GM18517 (cell line): ENCODE results near the gene RPA1.
A peak's percentile ranks its signal among the peaks of the same experiment; 100 is the strongest.
"Not testable (repeated sequence)": the region's sequence is repeated elsewhere in the genome, so short reads cannot be mapped to it uniquely, and the experiment has no call there.

ENCODE experiments used
- ATAC-seq: cut with Tn5 transposase; IDR thresholded peaks from one replicate; pipeline ENCODE4 v1.9.1; 2021; ENCODE audit warnings: mild to moderate bottlenecking, moderate library complexity; ENCODE audit not compliant: unreplicated experiment

RPA1 gene

DNA sequence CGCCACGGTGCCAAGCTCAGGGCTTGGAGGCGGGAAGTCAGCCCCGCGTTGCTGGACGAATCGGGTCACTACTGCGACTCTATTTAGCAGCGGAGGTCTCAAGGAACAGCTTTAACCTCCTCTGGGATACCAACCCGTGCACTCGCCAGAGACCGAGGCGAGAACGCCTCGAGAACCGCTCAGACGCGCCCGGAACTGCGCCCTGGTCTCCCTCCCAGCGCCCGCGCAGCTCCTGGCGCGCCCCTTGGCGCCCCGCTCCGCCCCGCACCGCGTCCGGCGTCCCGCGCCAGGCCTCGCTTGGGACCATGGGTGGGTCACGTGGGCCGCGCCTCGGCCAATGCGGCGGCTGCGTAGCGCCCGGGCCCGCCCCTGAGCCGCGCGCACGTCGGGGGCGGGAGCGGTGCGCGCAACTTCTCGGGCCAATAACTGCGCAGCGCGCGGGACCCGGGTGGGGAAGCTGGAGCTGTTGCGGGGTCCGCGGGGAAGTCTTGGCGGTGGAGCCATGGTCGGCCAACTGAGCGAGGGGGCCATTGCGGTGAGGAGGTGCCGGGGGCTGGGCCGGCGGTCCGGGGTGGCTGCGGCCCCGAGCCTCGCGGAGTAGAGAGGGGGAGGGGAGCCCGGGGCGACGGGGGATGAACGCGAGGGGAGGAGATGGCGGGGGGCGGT, at the start of gene RPA1, which contains the start of gene SMYD4:
Gene RPA1 (plus strand): TSS at position 414 of the 666 bp plus-strand sequence. CDS start 89 bp downstream, at position 503.
Gene SMYD4 (minus strand): TSS at position 311 of the 666 bp plus-strand sequence. CDS start 1,908 bp downstream, outside the sequence.
- ATAC-seq = peak; percentile 72

DNA sequence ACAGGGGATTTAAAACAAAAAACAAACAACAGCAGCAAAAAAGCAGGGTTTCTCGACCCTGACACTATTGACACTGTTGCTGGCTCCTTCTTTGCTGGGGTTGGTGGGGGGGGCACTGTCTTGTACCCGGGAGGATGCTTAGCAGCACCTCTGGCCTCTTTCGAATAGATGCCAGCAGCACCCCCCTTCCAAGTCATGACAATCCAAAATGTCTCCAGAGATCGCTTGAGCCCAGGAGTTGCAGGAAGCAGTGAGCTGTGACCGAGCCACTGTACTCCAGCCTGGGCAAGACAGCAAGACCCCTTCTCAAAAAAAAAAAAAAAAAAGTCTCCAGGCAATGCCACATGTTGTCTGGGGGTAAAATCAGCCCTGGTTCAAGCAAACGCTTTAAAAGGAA, 47.6 kb upstream of the RPA1 start:
- no peak for ATAC-seq

DNA sequence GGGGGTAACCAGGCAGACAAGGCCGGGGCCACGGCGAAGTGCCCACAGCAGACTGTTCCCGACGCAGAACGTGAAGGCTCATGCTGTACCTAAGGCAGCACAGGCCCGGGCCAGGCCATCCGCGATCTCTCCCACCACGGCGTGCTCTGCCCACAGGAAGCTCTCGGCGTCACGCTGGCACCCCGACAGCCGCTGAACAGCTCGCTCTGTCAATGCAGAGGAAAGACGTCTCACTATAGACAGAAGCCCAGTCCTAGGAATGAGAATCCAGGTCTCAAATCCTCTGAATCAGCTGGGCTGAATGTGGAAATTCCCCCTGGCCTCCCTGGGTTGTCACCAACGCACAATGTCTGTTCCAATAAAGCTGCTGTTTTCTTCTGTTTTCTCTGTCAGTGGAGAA, 46.5 kb upstream of the RPA1 start:
- no peak for ATAC-seq

DNA sequence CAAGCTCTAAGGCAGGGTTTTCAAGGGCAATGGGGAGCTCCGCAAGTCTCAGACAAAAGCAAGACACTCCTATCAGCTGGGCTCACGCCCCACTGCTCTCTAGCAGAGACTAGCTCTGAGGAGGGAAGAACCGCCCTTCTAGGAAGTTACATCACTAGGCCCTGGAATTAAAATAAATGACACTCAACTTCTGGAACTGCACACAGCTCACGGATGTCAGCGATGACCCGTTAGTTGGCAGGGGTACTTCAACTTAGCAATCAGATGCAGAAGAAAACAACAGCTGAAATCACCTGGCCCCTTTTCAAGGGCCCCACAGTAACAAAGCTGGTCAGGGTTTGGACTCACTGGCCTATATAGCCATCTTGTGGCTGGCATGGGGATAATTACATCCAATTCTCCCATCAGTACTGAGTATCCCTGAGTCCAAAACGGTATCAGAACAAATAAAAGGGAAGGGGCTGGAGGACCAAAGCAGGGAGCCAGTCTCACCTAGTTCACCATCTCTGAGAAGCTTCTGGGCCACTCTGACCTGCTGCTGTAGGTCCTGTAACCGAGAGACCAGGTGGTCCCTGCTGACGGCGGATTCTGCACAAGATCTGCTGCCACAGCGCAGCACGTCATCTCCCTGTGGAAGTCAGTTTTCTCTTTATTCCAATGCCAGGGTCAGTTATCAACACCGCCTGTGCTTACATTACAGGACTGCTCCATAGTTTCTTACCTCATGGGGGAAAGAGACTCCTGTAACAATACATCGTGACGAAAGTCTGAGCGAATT, 45.8 kb upstream of the RPA1 start:
- ATAC-seq = no peak

DNA sequence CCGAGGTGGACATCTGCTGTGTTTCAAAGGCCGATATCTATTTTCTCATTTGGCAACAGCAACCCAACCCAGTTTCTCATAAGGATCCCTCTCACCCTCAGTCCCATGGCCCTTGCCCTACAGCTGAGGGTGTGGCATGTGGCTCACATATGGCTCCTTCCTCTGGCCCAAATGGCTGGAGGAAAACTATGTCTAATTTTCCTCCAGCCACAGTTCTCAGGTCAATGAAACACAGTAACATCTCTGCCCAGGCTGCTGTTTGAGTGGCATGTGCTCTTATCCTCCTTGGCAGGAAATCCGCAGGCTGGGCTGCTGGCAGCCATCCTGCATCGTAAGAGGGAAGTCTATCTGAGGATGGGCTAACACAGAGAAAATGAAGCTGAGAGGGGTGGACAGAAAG, 43.9 kb upstream of the RPA1 start:
- no peak for ATAC-seq

DNA sequence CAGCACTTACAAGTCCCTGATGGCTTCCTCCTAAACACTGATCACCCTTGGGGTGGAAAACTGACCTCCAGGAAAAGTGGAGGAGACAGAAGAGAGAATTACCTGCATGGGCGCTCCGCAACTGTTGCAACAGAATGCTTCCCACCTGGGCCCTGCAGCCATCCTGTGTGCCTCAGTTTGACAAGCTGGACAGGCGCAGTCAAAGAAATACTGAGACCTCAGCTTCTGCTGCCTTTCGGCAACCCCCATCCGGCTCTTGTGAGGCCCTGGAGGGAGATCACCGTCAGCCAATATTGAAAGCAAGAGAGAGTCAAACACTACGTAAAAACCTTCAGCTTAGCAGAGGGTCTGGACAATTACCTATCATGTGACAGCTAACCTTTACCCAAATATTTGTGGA, 43.1 kb upstream of the RPA1 start:
- ATAC-seq = no peak

DNA sequence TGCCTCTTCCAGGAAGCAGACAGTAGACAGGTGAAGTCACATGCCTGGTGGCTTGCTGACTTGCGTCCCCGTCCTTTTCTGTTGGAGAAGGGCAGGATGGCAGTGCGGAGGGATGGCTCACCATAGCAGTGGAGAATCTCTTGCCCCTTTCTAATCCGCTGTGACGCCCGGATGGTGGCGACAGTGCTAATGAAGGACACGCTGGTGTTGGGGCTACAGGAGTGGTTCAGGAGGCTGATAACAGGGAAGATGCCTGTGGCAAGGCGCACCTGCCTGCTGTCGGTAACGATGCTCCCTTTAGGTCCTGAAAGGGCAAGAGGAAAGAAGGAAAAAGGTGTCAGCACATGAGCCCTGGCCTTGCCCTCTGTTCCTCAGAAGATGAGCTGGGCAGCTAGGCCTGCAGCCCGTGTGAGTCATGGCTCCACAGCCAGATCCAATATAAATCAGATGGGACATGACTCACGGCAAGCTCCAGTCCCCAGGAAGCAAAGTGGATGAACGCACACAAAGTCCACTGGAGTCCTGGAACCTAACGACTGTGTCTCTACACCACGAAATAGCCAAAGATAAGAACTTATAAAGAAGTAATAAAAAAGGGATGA, 42.4 kb upstream of the RPA1 start:
- no peak for ATAC-seq

DNA sequence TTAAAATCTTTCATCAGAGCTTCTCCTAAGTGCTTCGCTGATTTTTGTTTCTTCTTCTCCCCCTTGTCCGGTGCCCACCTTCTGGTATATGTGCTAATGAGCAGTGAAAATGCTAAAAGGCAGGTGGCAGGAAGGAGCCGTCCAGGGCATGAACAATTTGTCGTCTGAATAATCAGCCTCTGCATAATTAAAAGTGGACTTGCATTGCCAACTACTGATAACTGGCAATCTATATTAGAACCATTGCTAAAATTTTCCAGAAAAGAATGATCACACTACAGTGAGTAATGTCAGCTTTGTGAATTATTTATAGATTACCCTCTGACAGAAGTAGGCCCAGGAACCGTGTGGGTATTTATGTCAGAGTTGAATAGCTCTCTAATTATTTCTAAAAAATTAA, 39.9 kb upstream of the RPA1 start:
- ATAC-seq = no peak

DNA sequence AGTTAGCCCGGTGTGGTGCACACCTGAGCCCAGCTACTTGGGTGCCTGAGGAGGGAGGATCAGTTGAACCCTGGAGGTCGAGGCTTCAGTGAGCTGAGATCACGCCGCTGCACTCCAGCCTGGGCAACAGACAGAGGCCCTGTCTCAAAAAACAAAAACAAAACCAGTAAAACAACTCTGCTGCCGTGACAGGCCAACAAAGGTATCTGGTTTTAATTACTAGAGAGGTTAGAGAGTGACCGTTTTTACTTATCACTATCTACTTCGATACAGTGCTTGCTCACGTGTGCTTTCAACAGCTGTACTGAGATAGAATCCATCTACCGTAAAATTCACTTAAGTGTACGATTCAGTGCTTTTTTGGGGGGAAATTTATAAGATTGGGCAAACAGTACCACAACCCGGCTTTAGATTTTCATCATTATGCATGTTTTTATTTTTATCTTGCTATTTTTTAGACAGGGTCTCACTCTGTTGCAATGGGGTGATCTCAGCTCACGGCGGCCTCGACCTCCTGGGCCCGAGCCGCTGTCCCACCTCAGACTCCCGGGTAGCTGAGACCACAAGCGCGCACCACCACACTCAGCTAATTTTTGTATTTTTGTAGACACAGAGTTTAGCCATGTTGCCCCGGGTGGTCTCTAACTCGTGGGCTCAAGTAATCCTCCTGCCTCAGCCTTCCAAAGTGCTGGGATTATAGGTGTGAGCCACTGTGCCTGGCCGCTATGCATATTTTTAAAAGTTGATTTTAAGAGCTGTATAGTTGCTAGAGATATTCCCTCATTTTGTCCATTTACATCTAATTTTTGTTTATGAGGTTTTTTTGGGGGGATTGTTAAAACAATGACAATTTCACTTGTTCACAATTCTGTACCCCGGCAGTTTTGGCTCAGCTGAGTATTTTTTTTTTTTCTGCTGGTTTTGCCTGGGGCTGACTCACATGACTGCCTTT, 37.0 kb upstream of the RPA1 start:
- ATAC-seq = no peak

DNA sequence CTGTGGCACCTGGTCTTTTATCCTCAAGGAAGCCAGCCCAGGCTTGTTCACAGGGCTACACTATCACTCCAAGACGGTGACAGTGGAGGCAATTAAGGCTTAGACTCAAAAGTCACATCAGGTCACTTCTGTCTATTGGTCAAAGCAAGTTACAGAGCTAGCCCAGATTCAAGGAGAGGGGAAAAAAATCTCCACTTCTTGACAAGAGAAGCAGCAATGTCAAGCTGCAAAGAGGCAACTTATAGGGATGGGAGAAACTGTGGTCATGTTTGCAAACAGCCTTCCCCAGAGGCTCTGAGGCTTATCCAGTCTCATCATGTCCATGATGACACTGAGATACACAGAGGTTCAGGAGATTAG, 36.4 kb upstream of the RPA1 start:
- no peak for ATAC-seq

DNA sequence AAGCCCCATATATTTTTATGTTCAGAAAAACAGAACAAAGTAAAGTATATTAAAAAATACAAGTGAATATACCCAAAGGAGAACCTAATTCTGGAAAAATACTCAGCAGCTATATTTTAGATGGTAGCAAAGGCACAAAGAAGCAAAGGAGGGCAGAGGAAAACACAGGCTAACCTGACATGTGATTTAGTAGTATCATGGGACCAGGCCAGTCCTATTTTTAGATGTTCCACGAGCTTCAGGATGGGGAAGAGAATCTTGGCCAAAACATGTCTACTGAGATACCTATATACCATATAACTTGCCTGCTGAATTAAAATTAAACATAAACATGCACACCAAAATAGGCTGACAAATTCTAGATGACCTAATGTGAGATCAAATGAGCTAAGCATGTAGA, 33.0 kb upstream of the RPA1 start:
- ATAC-seq = no peak

DNA sequence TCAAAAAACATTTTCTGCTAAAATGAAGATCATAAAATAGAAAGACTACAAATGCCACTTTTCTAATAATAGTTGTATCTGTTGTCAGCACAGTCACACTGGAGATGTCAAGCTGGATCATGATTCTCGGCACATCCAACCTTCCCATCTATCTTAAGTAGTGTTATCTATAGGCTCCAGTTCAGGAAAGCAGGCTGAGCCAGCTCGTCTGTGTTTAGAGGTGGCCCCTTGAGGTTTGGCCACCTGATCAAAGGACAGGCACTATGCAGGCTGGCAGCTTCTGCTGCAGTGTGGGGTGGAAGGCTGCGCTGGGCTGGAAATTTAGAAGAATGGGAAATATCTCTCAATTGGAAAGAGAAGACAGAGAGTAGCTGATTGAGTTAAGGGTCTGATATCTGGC, 32.5 kb upstream of the RPA1 start:
- no peak for ATAC-seq

DNA sequence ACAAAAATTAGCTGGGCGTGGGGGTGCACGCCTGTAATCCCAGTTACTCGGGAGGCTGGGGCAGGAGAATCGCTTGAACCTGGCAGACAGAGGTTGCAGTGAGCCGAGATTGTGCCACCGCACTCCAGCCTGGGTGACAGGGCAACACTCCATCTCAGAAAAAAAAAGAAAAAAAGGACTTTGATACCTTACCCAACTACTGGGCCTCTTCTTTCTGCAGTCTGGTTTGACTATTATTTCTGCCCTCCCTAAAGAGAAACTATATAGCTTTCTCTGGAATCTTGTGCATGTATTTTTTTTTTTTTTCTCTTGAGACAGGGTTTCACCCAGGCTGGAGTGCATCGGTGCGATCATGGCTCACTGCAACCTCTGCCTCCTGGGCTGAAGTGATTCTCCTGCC, 32.0 kb upstream of the RPA1 start:
- not testable (repeated sequence) for ATAC-seq

DNA sequence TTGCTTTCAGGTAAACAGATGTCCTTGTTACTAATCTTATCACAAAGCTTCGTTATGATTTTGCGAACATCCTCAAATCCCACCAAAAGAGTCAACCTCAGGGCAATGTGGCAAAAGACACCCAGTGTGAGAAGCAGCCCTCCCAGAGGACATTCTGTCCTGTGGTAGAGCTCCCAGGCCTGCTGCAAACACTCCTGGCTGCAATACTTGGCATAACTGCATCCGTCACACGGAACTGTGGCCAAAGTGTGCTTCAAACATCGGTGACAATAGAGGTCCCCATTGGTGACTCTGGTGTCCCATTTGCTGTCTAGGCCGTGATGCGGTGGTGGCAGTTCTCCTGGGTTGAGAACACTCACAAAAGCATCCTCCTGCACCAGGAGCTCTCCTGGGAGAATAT, 29.6 kb upstream of the RPA1 start:
- ATAC-seq = no peak

DNA sequence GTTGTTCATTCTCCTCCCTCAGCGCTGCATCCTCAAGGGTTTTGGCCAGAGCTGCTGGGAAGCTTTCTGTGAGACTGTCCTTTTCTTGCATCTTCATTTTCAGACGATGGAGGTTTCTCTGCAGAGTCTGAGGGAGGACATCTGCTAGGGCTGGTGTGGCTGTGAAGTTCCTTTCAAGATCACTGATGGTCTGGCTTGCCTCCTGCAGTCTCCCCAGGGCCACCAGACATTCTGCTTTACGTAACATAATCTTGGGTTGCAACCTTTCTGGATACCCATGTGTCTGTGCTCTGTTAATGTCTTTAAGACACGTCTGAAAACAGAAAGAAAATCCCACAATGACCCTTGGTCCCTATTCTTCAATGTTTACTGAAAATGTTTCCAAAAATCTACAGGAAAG, 29.1 kb upstream of the RPA1 start:
- ATAC-seq = no peak

DNA sequence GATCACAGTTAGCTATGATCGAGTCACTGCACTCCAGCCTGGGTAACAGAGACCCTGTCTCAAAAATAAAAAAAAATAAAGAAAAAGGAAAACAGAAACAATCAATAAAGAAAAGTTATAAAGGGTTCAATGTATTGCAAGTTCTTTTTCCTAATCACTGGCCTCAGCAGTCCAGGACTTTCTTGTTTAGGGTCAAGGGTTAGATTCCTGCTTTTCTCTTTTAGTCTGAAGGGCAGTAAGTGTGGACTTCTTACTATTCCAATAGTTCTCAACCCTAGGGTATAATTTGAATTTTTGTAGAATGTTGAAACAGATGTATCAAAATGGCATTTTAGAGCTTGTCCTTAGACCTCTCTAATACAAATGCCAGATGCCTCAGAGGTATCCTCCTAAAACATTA, 27.4 kb upstream of the RPA1 start:
- no peak for ATAC-seq

DNA sequence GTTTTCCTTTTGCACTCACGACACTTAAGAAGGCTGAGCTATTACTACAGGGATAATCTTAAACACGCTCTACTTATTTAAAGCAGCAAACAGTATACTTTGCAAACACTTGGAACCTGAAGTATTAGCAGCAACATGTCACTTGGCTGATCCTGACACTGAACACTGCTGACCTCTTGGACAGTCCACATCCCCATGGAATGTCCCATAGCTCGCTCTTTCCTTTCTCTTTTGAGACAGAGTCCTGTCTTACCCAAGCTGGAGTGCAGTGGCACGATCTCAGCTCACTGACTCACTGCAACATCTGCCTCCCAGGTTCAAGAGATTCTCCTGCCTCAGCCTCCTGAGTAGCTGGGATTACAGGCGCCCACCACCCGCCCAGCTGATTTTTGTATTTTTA, 26.5 kb upstream of the RPA1 start:
- ATAC-seq = no peak

DNA sequence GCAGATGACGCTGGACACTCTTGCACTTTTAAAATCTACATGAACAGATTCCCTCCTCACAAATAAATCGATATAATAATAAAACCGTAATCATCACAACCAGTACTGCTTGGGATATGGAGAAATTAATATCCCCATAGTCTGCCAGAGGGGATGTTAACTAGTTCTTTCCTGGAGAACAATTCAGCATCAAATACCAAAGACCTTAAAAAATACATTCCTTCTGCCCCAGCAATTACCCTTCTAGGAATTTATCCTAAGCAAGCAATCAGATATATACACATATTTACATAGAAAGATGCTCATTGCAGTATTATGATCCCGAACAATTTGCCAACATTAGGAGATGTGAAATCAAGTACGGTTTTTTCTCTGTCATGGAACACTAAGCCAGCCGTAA, 21.9 kb upstream of the RPA1 start:
- ATAC-seq = no peak

DNA sequence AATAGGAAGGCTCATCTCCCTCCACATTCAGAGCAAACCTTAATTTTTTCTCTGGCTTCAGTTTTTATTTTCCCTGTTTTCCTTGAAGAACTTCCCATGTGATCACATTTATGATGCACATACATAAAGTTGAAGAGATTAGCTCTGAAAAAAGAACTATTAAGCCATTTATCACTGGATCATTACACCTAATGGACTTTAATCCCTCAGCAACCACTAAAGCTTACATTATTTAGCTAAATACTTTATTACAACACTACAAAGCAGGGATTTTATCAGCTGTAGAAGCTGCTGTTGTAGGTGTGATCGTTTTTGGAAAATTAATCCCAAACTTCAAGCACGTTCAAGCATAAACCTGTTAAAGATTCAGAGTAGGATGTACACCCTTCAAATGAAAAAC, 21.2 kb upstream of the RPA1 start:
- no peak for ATAC-seq

DNA sequence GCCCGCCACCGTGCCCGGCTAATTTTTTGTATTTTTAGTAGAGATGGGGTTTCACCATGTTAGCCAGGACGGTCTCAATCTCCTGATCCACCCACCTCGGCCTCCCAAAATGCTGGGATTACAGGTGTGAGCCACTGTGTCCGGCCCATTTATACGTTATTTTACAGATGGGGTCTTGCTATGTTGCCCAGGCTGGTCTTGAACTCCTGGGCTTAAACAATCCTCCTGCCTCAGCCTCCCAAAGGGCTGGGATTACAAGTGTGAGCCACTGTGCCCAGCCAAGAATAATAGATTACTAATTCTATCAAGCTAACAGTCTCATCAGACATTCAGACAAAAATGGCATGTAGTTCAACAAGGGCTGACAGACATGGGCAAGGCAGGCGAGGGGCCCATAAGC, 20.0 kb upstream of the RPA1 start:
- not testable (repeated sequence) for ATAC-seq

DNA sequence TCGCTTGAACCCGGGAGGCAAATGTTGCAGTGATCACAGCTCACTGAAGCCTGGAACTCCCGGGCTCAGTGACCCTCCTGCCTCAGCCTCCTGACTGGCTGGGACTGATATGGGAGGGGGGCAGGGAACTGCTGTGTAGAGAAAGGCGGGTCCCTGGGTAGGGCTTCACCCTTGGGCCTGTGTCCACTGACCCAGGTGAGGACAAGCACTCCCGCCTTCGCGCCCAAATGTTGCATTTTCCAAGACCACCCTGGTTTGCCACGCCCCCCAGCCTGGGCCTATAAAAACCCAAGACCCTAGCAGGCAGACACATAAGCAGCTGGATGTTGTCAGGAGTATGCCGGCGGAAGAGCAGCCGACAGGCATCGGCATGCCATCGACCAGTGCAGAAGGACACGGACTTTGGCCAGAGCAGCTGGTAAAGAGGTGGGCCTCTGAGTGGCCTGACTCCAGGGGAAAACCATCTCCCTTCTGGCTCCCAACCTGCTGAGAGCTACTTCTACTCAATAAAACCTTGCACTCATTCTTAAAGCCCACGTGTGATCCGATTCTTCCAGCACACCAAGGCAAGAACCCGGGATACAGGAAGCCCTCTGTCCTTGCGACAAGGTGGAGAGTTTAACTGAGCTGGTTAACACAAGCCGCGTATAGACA, 19.2 kb upstream of the RPA1 start:
- ATAC-seq = no peak
